Activated T-helper 1 cell treated with anti-CD3 and anti-CD28 coated beads, Interleukin-2, amount 50 U/mL, for 16 hours (primary cell): ENCODE data around the gene GORAB.

ENCODE experiments used
- DNase-seq, 2 donors: peaks; one replicate each; pipeline ENCODE4 v3.0.0-alpha.2; 2020; ENCODE audit warnings: low read depth in 1 of 2, low spot score in 1 of 2

GORAB gene

GRCh38 chr1:170537798-170538503 lies 6.0 kb downstream of the GORAB start:
- DNase-seq: no peak

- no peak for DNase-seq
Measured at GRCh38 chr1:170538687-170539086, 6.7 kb downstream of the GORAB start.

DNA sequence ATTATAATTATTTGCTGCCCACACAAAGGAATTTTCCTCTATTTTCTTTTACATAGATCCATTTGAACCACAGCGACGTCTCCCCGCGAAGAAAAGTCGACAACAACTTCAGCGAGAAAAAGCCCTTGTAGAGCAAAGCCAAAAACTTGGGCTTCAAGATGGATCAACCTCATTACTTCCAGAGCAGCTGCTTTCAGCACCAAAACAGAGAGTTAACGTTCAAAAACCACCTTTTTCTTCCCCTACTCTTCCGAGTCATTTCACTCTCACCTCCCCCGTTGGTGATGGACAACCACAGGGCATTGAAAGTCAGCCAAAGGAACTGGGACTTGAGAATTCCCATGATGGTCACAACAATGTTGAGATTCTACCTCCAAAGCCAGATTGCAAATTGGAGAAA lies 7.2 kb downstream of the GORAB start:
- DNase-seq: no peak

DNA sequence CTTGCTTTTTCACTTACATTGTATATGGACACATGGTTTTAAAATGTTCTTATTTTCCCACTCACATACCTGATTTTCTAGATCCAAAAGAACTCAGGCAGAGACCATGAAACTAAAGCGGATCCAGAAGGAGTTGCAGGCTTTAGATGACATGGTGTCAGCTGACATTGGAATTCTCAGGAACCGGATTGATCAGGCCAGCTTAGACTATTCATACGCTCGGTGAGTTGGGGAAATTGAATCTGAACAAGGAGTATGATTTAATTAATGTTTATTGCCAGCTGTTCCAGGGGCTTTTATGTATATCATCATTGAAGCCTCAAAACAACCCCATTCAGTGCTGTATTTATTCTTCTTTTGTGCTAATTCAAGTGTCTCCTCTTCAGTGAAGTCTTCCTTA lies 12.7 kb downstream of the GORAB start:
- no peak for DNase-seq

DNA sequence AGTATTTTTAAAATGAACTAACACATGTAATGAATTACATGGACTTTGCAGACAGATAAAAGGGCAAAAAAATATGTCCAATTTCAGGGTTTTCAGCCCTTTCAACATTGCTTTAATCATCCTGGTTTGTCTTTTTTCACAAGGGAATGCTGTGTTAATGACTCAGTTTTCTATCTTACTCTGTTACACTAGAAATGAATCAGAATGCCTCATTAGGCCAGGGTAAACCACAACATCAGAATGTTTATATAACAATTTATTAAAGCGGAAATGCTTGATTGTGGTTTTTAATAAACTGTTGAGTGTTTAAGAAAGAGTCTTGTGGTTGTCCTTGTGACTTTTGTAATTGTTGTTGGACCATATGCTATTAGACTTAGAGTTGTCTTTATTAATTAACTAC lies 13.5 kb downstream of the GORAB start:
- DNase-seq: no peak

DNA sequence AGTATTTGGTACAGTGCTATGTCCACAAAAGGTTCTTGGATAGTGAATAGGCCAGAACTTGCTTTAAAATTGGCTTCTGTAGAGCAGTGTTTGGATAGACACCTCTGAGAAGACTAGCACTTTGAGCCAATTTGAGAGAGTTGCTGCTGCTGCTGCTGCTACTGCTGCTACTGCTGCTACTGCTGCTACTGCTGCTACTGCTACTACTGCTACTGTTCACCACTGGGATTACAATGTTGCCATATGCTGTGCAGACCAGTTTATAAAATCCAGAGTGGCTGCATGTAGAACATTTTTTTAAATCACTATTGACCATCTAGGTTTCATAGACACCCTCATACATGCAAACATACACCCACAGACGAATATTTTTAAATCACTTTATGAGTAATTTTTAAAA lies 15.3 kb downstream of the GORAB start:
- no peak for DNase-seq

DNA sequence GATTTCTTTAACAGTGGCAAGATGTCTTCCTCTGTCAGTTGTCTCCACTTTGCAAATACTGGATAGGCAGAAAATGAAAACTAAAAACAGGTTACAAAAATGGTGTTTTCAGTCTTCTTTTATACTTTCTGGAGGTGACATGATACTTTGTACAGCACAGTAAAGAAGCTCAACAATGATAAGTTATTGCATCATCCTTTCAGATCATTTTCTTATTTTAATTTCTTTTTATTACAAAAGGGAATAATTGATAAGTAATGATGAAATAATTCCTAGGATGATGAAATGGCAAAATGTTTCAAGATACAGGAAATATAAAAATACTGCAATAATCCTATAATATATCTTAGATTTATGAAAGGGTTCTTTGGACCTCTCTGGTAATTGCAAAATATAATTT lies 16.5 kb downstream of the GORAB start:
- no peak for DNase-seq

DNA sequence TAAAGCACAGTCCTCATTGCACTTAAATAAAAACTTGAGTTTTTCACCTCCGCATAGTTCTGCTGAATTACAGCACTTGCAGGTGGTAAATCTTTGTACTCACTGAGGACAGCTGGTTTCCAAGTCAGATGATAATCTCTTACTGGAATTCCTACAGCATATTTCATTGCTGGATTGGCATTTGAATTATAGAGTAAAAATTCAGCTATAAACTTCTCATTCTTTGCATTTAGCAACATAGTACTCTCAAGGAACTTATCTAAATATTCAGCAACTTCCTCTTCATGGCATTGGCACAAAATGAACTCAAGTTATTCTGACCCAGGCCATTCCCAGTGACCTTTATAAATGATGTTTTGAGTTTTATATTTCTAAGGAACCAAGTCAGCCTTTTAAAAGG lies 23.4 kb downstream of the GORAB start:
- DNase-seq: no peak

DNA sequence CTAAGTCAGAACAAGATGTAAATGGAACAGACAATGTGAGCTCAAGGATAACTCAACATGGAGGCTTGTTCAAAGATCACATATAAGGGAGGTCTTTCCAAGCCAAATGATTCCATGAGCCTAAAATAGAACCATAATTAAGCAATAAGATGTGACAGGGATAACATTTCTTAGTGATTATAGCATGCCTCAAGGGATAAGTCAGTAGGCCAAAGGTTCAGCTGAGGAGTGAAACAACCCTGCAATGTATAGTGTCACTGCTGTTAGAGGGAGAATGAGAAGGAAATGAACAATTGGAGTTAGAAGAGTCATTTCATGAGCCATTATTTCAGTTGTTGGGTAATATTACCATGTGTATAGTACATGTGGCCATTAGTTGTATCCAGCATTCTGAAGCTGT lies 25.0 kb downstream of the GORAB start:
- DNase-seq: no peak

GRCh38 chr1:170558731-170559130 lies 26.8 kb downstream of the GORAB start:
- no peak for DNase-seq

DNA sequence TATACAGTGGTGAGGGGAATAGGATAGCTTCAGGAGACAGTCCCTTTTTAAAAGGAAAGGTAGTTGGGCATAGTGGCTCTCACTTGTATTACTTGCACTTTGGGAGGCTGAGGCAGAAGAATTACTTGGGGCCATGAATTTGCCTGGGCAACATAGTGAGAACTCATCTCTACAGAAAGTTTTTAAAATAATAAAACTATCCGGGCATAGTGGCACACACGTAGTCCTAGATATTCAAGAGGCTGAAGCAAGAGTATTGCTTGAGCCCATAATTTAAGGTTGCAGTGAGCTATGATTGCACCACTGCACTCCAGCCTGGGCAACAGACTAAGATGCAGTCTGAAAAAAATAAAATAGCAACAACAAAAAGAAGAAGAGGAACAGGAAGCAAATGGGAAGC lies 27.2 kb downstream of the GORAB start:
- DNase-seq: no peak

GRCh38 chr1:170560681-170561285 lies 28.8 kb downstream of the GORAB start:
- no peak for DNase-seq

DNA sequence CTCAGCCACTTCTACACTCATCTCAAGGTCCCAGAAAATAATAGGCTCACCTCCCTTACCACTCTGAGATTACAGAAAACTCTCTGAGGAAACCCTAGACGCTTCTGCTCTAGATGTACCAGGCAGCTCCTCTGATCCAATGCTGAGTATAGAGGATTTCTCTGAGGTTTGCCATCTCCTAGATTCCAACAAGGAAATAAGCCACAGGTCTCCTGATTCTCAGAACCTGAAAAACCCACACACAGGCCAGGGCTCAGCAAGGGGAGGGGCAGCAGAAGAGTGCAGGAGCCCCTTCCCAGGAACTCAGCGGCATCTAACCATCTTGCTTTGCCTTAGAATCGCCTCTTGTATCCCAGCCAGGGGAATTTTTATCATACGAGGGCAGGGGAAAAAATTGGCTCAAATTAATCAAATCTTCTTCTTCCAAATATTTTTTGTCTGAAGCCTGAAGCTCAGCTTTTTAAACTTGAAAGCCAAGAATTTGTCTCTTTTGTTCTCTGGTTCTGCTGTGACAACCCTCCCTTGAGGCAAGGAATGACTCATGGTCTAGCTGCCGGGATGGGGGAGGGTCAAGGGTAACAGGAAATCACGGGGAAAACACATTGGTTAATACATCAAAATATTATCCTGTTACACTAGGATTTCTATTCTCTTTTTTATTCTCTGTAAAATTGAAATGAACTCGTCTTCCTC lies 30.8 kb downstream of the GORAB start:
- no peak for DNase-seq

DNA sequence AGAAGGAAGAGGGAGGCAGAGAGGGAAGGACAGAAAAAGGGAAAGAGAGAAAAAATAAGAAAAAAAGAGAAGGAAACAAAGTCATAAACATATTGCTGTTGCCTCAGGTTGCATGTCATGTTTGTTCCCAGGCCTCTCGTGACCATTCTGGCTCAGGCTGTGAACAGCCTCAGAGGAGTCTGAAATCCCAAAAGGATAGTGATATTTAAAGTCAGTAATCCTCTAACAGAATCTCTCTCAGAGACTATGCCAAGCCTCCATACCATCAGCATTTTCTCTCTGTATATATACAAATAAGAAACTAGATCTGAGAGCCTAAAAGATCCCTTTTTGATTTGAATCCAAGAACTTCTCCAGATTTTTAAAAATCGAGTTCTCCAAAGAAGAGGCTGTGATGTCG lies 35.2 kb downstream of the GORAB start:
- DNase-seq: no peak

DNA sequence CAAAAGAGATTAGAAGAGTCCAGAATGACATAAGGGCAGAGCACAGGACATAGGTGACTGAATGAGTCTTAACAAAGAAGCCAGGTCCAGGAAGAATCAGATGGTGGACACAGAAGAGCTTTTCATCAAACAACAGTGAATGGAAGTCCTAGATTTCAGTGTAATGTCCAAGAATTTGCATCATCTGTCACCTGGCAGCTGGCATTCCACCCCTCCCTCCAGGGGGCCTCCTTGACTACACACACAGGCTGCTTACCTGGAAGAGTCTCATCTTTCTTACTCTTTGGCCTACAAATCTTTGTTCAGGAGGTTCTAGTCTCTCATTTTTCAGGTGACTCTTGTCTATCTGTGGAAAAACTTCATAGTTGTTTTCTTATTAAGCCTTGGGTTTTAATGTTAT lies 36.2 kb downstream of the GORAB start:
- no peak for DNase-seq

DNA sequence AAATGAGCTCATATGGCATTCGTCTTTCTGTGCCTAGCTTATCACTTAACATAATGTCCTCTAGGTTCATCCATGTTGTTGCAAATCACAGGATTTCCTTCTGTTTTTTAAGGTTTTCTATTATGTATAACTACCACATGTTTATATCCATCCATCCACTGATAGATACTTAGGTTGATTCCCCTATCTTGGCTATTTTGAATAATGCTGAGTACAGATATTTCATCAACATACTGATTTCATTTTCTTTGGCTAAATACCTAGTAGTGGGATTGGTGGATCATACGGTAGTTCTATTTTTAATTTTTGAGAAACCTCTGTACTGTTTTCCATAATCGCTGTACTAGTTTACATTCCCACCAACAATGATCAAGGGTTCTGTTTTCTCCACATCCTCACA lies 45.0 kb downstream of the GORAB start:
- no peak for DNase-seq

DNA sequence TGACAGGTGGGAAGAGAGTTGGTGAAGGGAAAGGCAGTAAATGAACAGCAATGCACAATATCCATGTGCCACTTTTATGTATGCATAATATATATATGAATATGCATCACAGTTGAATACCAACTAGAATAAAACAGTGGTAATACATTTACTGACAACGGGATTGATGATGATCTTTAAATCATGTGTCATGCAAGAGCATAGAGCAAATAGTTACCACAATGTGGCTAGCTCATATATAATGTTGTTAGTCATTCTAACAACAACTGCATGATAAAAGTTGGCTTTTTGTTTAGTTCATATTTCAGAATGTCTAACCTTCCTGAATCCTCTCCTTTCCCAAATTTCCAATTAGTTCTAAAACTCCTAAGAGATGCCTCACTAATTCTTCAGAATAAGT lies 46.4 kb downstream of the GORAB start:
- DNase-seq: no peak

DNA sequence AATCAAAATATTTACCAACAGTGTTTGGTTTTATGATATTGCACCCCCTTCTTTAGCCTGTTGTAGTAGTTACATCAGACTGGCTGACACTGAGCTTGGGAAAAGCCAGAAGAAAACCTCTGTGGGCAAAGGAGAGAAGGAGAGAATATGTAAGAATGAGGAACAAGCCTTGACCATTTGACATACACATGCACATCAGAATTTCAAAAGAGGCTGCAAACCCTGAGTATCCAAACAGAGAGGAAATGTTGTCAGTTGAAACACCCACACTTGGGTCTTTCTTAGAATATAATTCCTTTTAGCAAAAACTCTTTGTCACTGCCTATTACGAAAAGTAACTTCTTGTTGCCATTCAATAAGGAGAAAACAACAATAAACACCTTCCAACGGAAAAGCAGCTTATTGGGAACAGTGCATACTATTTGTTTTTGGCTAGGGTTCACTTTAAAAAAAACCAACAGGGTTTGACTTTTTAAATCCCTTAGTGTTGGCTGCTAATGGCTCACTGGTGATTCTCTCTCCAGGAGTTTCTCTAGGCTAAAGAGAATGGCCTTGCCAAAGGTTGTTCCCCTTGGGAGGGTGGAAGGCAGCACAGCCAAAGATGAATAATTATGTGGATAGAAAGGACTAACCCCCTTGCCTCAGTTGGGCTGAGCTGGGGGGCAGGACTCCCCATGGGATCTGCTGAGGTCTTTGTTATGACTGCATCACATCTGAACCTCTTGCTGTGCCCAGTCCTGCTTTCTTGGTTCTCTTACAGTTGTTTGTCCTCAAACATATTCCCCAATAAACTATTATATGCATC lies 48.9 kb downstream of the GORAB start:
- no peak for DNase-seq

- DNase-seq: no peak
Measured at GRCh38 chr1:170583186-170583585, 51.2 kb downstream of the GORAB start.

GRCh38 chr1:170586321-170587252 lies 54.6 kb downstream of the GORAB start:
- no peak for DNase-seq

GRCh38 chr1:170587253-170587593 lies 55.3 kb downstream of the GORAB start:
- DNase-seq: no peak
